ENCODE measurements around the gene AQP7. TPM values are rescaled to one million over a fixed set of nuclear protein-coding genes. Genes with fewer than 3 reads are reported as not detected.

Gene AQP7
- total RNA-seq, 2 experiments from 2014 or later: 0.23 to 0.35 TPM

DNA sequence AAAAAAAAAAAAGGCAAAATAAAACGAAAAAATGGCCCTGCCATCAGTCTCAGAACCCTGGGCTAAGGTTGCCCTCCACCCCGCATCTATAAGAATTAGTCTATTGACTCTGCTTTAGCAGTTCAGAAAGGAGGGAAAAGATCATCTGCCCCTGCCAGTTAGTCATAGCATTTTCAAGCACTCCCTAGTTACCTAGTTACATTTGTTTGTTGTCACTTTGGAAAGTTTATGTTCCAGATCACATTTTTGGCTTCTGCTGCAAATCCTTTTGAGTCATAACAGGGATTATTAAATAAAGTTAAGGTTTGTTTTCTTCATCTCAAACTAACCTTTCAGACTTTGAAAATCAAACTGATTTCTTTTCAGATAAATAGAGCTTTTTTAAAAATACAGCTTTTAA is 52.1 kb downstream of the AQP7 start:
- Mint-ChIP-seq H3K36me3 (ENCODE audit: low read depth) (peaks cover 46% of the 10 kb centered on the region), H3K9me3 (no peaks in the 10 kb centered on the region), H3K4me1 (peaks cover 6% of the 10 kb centered on the region), H3K27ac (no peak overlapping the region), H3K27me3 (no peaks in the 10 kb centered on the region), H3K4me3 (no peak overlapping the region)
- no peak for DNase-seq
- ChIA-PET POLR2A (no interaction called here), CTCF (interaction anchor here (0.9 to 2.0 kb wide), 4 partner anchors 10 to 302 kb away, joined by 3 to 5 read pairs (median 4); no protein-coding TSS in a partner anchor)

DNA sequence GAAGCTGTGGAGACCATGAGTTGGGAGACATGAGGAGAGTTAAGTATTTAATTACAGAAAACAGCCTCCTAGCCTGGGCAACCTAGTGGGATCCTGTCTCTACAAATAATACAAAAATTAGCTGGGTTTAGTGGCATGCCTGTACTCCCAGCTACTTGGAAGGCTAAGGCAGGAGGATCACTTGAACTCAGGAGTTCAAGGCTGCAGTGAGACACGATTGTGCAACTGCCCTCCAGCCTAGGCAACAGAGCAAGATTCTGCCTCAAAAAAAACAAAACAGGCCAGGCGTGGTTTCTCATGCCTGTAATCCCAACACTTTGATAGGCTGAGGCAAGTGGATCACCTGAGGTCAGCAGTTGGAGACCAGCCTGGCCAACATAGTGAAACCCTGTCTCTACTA is 52.6 kb downstream of the AQP7 start:
- POLR2A ChIA-PET: no interaction called here
- H3K27me3 Mint-ChIP-seq: no peaks in the 10 kb centered on the region
- H3K9me3 Mint-ChIP-seq: no peaks in the 10 kb centered on the region
- no peak overlapping the region for H3K4me3 Mint-ChIP-seq
- peaks cover 2% of the 10 kb centered on the region for H3K4me1 Mint-ChIP-seq
- DNase-seq: no peak
- H3K36me3 Mint-ChIP-seq (ENCODE audit: low read depth): peaks cover 43% of the 10 kb centered on the region
- no peak overlapping the region for H3K27ac Mint-ChIP-seq
- CTCF ChIA-PET: interaction anchor here (2.0 kb wide), 1 partner anchor 117 kb away, joined by 5 read pairs; no protein-coding TSS in a partner anchor

DNA sequence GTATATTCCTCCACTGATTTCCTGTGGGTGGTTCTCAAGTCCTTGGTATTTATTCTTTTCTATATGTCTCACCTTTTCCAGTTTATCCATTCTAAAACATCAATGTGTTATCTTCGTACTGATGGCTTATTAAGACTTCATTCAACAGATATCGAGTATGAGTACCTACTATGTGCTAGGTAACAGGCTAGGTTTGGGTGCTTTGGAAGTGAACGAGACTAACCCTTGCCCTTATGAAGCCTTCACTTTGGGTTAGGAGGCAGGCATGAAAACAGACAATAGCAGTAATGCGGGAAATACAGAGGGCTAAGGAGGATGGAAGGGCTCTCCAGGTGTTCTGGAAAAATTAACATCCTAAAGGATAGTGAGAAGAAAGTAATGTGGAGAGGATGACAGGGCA is 53.4 kb downstream of the AQP7 start:
- peaks cover 45% of the 10 kb centered on the region for H3K36me3 Mint-ChIP-seq (ENCODE audit: low read depth)
- H3K27ac Mint-ChIP-seq: no peak overlapping the region
- H3K4me3 Mint-ChIP-seq: no peak overlapping the region
- POLR2A ChIA-PET: no interaction called here
- no peak for DNase-seq
- no peaks in the 10 kb centered on the region for H3K27me3 Mint-ChIP-seq
- CTCF ChIA-PET: interaction anchor here (2.0 kb wide), 1 partner anchor 118 kb away, joined by 5 read pairs; no protein-coding TSS in a partner anchor
- no peaks in the 10 kb centered on the region for H3K4me1 Mint-ChIP-seq
- no peaks in the 10 kb centered on the region for H3K9me3 Mint-ChIP-seq

DNA sequence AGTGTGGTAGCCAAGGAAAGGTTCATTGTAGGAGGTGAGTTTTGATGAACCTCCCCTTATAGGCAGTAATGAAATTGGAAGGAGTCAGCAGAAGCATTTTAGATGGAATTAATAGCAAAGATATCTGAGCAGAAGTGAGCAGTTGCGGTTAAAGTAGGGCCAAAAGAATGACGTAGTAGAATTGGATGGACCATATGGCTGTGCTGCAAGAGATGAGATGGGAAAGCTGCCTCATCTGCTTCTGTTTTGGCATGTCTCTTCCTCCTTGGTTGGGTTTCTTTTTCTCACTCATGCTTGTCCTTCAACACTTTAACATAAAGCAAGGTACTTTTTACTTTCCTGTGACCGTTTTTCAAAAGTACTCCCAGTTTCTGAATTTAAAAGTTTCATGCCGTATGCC is 55.8 kb downstream of the AQP7 start:
- Mint-ChIP-seq H3K27me3 (no peaks in the 10 kb centered on the region), H3K4me1 (no peaks in the 10 kb centered on the region), H3K27ac (no peak overlapping the region), H3K9me3 (no peaks in the 10 kb centered on the region), H3K36me3 (ENCODE audit: low read depth) (peaks cover 55% of the 10 kb centered on the region), H3K4me3 (no peak overlapping the region)
- DNase-seq: no peak
- POLR2A ChIA-PET: no interaction called here
- CTCF ChIA-PET: interaction anchor here (0.6 kb wide), 1 partner anchor 9 kb away, joined by 3 read pairs; no protein-coding TSS in a partner anchor

DNA sequence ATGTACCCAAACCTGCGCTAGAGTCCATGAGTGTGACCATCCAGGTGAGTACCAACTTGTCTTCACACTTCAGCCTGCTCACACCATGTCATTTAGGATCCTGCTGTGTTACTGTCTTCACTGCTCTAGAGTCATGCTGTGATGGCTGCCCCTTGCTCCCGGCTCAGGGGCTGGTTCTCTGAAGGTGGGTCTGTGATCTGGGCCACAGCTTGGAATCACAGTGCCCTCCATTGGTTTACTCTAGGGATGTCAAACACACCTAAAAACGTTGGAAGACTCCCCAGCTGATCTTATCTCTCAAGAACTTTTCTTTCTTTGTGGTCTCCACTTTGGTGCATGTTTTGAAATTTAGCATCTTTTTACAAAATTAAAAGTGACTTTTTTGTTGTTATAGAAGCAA is 58.2 kb downstream of the AQP7 start:
- ChIA-PET CTCF (no interaction called here), POLR2A (no interaction called here)
- Mint-ChIP-seq H3K36me3 (ENCODE audit: low read depth) (peaks cover 70% of the 10 kb centered on the region), H3K4me1 (peaks cover 13% of the 10 kb centered on the region), H3K27ac (no peak overlapping the region), H3K27me3 (no peaks in the 10 kb centered on the region), H3K9me3 (peaks cover 17% of the 10 kb centered on the region), H3K4me3 (no peak overlapping the region)
- DNase-seq: no peak

DNA sequence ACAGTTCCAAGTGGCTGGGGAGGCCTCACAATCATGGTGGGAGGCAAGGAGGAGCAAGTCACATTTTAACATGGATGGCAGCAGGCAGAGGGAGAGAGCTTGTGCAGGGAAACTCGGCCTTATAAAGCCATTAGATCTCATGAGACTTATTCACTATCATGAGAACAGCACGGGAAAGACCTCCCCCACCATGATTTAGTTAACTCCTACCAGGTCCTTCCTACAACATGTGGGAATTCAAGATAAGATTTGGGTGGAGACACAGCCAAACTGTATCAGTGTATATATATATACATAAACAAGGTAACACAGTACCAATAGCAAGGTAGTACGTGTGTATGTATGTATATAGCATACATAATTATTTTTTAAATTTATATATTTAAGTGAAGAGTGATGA is 61.2 kb downstream of the AQP7 start:
- H3K9me3 Mint-ChIP-seq: peaks cover 23% of the 10 kb centered on the region
- H3K36me3 Mint-ChIP-seq (ENCODE audit: low read depth): peaks cover 61% of the 10 kb centered on the region

DNA sequence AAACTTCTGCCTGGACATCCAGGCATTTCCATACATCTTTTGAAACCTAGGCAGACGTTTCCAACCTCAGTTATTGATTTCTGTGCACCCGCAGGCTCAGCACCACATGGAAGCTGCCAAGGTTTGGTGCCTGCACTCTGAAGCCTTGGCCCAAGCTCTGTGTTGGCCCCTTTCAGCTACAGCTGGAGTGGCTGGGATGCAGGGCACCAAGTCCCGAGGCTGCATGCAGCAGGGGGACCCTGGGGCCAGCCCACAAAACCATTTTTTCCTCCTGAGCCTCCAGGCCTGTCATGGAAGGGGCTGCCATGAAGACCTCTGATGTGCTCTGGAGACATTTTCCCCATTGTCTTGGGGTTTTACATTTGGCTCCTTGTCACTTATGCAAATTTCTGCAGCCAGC is 62.2 kb downstream of the AQP7 start:
- Mint-ChIP-seq H3K27ac (no peak overlapping the region), H3K4me3 (no peak overlapping the region), H3K27me3 (no peaks in the 10 kb centered on the region), H3K9me3 (peaks cover 23% of the 10 kb centered on the region), H3K36me3 (ENCODE audit: low read depth) (peaks cover 55% of the 10 kb centered on the region), H3K4me1 (peaks cover 14% of the 10 kb centered on the region)
- ChIA-PET POLR2A (no interaction called here), CTCF (interaction anchor here (1.5 kb wide), 1 partner anchor 11 kb away, joined by 4 read pairs; no protein-coding TSS in a partner anchor)
- no peak for DNase-seq

More for the DNA sequence above, 61.2 kb downstream of the AQP7 start:
- no peak overlapping the region for H3K27ac Mint-ChIP-seq
- H3K4me1 Mint-ChIP-seq: peaks cover 14% of the 10 kb centered on the region
- no peak for DNase-seq
- no peaks in the 10 kb centered on the region for H3K27me3 Mint-ChIP-seq
- H3K4me3 Mint-ChIP-seq: no peak overlapping the region
- ChIA-PET CTCF (no interaction called here), POLR2A (no interaction called here)

Other genes starting within 250 kb of the AQP7 start
- gene B4GALT1, start 235.2 kb downstream of the AQP7 start, total RNA-seq: 10 to 100 TPM; 38.8 to 42.4 TPM
- not detected for gene SPINK4, start 162.4 kb downstream of the AQP7 start, total RNA-seq
- 10 to 100 TPM; 62.3 to 72.2 TPM for gene BAG1, start 137.9 kb downstream of the AQP7 start, total RNA-seq
- gene CHMP5, start 137.5 kb downstream of the AQP7 start, total RNA-seq: 100 to 1,000 TPM in 1 of 2 experiments, 10 to 100 TPM in 1; 91.0 to 100 TPM
- gene NFX1, start 112.1 kb downstream of the AQP7 start, total RNA-seq: 10 to 100 TPM; 33.7 to 35.6 TPM
- 100 to 1,000 TPM; 190 to 194 TPM for gene AQP3, start 45.0 kb upstream of the AQP7 start, total RNA-seq
- gene NOL6, start 71.4 kb upstream of the AQP7 start, total RNA-seq: 10 to 100 TPM; 36.2 to 37.7 TPM
- under 1 TPM; 0.46 to 0.97 TPM for gene ANKRD18B, start 121.7 kb upstream of the AQP7 start, total RNA-seq